GM21737 (cell line): ENCODE measurements around the gene EGFL8.

ENCODE experiments used
- ATAC-seq: cut with Tn5 transposase; IDR thresholded peaks from one replicate; pipeline ENCODE4 v1.9.1; 2021; ENCODE audit warnings: mild to moderate bottlenecking, moderate library complexity; ENCODE audit not compliant: unreplicated experiment

The EGFL8 gene

DNA sequence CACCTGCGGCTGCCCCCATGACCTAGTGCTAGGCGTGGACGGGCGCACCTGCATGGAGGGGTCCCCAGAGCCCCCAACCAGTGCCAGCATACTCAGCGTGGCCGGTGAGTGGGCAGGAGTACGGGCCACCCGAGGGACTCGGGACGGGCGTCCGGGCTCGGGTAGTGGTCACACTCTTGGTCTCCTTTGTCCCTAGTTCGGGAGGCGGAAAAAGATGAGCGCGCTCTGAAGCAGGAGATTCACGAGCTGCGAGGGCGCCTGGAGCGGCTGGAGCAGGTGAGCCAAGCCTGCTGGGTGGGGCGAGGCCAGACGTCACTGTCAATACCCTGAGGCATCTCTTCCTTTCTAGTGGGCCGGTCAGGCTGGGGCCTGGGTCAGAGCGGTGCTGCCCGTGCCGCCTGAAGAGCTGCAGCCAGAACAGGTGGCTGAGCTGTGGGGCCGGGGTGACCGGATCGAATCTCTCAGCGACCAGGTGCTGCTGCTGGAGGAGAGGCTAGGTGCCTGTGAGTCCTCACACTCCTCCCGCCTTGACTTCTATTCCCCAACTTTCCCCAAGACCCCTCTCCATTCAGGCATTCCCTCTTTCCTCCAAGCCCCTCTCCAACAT, 2.9 kb downstream of the EGFL8 start:
- no peak for ATAC-seq

DNA sequence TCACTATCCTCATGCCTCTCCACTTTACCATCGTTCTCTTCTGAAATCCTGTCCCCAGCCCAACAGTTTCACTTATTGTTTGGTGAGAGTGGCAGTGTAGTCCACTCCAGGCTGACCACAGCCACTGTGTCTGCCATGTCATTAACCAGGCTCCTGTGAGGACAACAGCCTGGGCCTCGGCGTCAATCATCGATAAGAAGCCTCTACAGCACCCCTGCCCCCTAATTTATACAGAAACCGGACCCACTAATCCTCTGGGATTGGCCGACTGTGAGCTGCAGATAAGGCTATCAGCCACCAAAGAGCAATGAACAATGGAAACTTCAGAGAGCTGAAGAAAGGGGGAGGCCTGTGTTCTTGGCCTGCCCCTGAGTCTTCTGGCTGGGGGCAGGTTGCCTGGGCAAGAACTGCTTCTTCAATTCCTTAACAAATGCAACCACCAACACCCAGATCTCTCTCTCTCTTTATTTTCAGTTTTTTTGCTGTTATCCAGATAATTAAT, 3.4 kb downstream of the EGFL8 start:
- ATAC-seq: no peak

- ATAC-seq: no peak
Observed at GRCh38 chr6:32168350-32168749, 4.0 kb downstream of the EGFL8 start.

GRCh38 chr6:32168807-32169591, 4.6 kb downstream of the EGFL8 start:
- ATAC-seq: no peak

DNA sequence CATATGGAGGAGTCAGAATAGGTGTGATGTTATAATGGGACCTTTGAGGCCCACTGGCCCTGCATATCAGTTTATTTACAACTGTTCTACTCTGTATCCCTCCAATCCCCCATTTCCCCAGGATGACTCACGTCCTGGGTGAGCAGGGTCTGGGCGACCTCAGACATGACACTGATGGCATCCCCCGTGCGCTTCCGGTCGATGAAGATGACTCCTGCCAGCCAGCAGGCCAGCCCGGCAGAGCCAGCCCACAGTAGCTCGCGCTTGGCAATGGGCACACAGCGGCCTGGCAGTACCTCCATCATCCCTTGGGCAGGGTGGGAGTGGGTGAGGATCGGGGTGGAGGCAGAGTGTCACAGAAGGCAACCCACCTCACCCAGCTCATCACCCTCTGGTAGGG, 5.9 kb downstream of the EGFL8 start:
- ATAC-seq: no peak

DNA sequence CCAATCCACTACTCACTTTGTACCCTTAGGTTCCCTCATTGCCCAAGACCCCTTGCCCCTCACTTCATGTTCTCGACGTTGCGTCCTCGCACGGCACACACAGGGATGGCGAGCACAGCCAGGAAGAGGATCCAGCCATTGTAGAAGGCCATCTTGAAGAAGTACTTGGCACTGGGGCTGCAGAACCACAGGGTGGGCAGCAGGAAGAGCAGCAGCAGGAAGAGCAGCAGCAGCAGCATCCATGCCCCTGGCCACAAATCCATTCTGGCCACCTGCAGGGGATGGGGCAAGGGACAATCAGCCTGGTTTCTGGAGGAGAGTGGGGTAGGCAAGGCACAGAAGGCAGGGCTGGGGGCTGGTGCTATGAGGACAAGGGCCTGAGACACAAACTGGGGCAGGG, 6.8 kb downstream of the EGFL8 start:
- ATAC-seq: no peak

- ATAC-seq: no peak
Observed at GRCh38 chr6:32173051-32173727, 8.8 kb downstream of the EGFL8 start.

GRCh38 chr6:32174416-32174815, 10.0 kb downstream of the EGFL8 start:
- no peak for ATAC-seq

DNA sequence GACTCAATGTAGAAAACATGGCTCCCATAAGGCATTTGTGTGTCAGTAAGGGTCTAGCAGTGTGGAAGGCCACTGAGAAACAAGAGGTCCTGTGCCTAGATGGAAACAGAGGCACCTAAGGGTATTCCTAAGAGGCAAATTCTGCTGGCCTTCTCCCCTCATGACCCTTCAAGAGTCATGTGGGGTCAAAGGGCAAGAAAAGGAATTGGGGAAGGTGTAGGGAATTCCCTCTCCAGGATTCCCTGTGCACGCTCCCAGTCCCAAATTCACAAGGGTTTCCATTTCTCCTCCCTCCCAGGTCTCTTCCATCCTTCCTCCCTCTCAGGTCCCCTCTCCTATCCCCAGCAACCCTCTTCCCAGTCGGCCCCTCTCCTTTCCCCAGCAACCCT, 10.9 kb downstream of the EGFL8 start:
- no peak for ATAC-seq

- peak; percentile 34 for ATAC-seq
Observed at GRCh38 chr6:32175711-32176475, 11.5 kb downstream of the EGFL8 start, which contains the start of gene AGPAT1. AGPAT1 (minus strand) TSS chr6:32176084; CDS start chr6:32171496, 4,588 bp downstream.

- ATAC-seq: no peak
Observed at GRCh38 chr6:32176476-32177182, 12.2 kb downstream of the EGFL8 start.

GRCh38 chr6:32177183-32177787, 12.9 kb downstream of the EGFL8 start:
- peak; percentile 1 for ATAC-seq

DNA sequence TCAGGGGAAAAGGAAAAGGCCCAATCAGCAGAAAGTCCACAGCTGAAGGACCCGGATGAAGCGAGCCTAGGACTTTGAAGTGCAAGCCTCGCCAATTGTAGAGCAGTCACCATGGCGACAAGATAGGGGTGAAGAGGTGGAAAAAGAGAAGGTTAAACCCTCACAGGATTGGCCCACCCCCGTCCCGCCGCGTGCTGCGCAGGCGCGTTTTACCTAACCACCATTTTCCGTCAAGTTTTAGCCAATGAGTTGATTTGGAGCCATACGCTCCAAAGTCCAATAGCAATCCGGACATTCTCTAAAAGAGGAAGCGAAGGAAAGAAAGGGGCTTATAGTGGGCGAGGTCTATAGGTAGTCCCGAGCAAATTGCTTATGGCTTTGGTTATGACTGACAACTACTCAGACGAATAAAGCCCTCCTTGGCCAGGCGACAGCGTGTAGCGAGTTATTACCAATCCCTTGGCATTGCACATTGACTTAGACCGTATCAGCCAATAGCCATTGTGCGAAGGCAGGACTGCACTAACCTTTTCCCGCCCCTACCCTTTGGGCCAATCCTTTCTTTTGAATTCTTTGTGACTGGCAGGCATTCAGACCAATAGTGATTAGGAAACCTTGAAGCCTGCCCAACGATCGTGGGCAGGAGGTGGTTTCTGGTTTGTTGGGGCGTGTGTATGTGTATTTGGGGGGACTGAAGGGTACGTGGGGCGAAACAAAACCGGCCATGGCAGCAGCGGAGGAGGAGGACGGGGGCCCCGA, 13.6 kb downstream of the EGFL8 start, which contains the start of gene RNF5:
Gene RNF5 (plus strand): TSS at position 618 of the 759 bp plus-strand sequence. CDS start 107 bp downstream, at position 725.
- peak; percentile 74 for ATAC-seq

GRCh38 chr6:32178547-32179440, 14.4 kb downstream of the EGFL8 start:
- ATAC-seq: no peak

DNA sequence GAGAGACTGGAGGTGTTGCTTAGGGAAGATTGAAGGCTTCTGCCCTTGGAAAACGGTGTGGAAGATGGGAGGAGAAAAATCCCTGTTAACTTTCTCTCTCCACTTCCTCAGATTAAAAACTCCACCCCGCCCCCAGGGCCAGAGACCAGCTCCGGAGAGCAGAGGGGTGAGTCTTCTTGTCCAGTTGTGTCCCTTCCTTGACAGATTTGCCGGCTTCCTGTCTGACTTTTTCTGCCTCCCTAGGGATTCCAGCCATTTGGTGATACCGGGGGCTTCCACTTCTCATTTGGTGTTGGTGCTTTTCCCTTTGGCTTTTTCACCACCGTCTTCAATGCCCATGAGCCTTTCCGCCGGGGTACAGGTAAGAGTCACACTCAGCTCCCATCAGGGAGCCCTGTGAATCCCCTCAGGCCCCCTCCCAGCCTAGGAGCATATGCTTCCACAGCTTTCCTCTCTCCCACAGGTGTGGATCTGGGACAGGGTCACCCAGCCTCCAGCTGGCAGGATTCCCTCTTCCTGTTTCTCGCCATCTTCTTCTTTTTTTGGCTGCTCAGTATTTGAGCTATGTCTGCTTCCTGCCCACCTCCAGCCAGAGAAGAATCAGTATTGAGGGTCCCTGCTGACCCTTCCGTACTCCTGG, 15.5 kb downstream of the EGFL8 start:
- ATAC-seq: no peak

DNA sequence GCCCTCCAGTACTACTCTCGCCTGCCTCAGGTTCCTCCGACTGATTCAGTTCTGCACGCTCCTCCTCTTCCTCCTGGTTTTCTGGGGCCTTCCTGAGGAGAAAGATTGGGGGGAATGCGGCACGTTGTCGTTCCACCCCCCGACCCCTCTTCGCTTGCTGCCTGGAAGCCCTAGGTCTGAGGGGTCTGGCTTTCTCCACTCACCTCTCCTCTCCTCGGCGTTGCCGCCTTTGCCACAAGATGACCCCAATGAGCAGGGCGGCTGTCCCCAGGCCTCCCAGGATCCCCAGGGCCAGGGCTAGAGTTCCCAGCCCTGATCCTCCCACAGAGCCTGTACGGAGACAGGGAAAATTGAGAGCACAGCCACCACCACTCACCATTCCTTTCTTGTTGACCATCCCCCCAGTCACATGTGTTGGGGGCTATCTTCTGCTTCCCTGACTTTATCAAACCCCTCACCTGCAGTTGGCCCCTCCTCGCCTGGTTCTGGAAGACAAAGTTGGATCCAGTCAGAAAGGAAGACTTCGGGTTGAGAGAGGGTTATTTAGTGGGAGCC, 16.8 kb downstream of the EGFL8 start:
- ATAC-seq: no peak

- ATAC-seq: no peak
Observed at GRCh38 chr6:32181915-32182529, 17.6 kb downstream of the EGFL8 start.
